IMR-90 (cell line): ENCODE results near the gene ACOT4. TPM values are rescaled to one million over a fixed set of nuclear protein-coding genes. Genes with fewer than 3 reads are reported as not detected.

Experiments
- ATAC-seq: fragments of 200-7000 bp; cut with Tn5 transposase; 2 replicates; pipeline ENCODE4 v1.9.1; 2020; ENCODE audit warnings: low read depth, mild to moderate bottlenecking, moderate library complexity
- BruUV-seq: library from RNA; stranded (reverse); fragments of 400-500 nt; replicated peaks from 2 replicates; lab custom pipeline; 2021; lab: Mats Ljungman, UMichigan
- CTCF ChIA-PET: fragments of 300-600 bp; formaldehyde crosslinking; extraction: SDS; loops from one replicate; lab custom pipeline; 2021; ENCODE audit warnings: antibody characterized with exemption; lab: Yijun Ruan, JAX
- POLR2A ChIA-PET: fragments of 300-600 bp; sonication (Branson Sonifier 250); formaldehyde crosslinking; loops from one replicate; lab custom pipeline; 2022; ENCODE audit warnings: antibody characterized with exemption; ENCODE audit not compliant: unreplicated experiment; lab: Charles Lee
- DNase-seq: peaks from one replicate; pipeline ENCODE4 v3.0.0; 2013
- H2AFZ ChIP-seq: replicated peaks from 2 replicates; pipeline ENCODE3; 2013; ENCODE audit warnings: low read length, mild to moderate bottlenecking; ENCODE audit not compliant: poor library complexity
- H2AK5ac ChIP-seq: 2 replicates; pipeline ENCODE4 v1.6.1; 2013; ENCODE audit warnings: low read depth, low read length, inconsistent platforms
- H2AK9ac ChIP-seq: replicated peaks from 2 replicates; pipeline ENCODE3; 2013; ENCODE audit warnings: mild to moderate bottlenecking, low read depth, low read length, moderate library complexity; ENCODE audit not compliant: poor library complexity
- H2BK120ac ChIP-seq: 2 replicates; pipeline ENCODE4 v1.6.1; 2013; ENCODE audit warnings: low read depth, low read length, inconsistent platforms
- H2BK15ac ChIP-seq: 3 replicates; pipeline ENCODE4 v1.6.1; 2013; ENCODE audit warnings: low read depth, low read length, inconsistent platforms
- H2BK20ac ChIP-seq: 2 replicates; pipeline ENCODE4 v1.6.1; 2013; ENCODE audit warnings: low read depth, mild to moderate bottlenecking, inconsistent platforms, low read length, moderate library complexity
- H2BK5ac ChIP-seq: 2 replicates; pipeline ENCODE4 v1.6.1; 2013; ENCODE audit warnings: mild to moderate bottlenecking, low read depth, low read length, inconsistent platforms; ENCODE audit not compliant: poor library complexity, severe bottlenecking
- H3K14ac ChIP-seq: replicated peaks from 2 replicates; pipeline ENCODE4 v1.6.1; 2013; ENCODE audit warnings: low read depth, low read length, inconsistent platforms
- H3K18ac ChIP-seq: 2 replicates; pipeline ENCODE4 v1.6.1; 2013; ENCODE audit warnings: low read depth, low read length, control low read depth
- H3K23ac ChIP-seq: 2 replicates; pipeline ENCODE4 v1.6.1; 2013; ENCODE audit warnings: low read depth, low read length, inconsistent platforms
- H3K27ac ChIP-seq: 2 replicates; pipeline ENCODE4 v1.5.1; 2013; ENCODE audit warnings: mild to moderate bottlenecking, control low read depth, low read length; ENCODE audit not compliant: insufficient read depth
- H3K27me3 ChIP-seq: 2 replicates; pipeline ENCODE4 v1.6.1; 2013; ENCODE audit warnings: low read length; ENCODE audit not compliant: control insufficient read depth, insufficient read depth
- H3K36me3 ChIP-seq: 2 replicates; pipeline ENCODE4 v1.6.1; 2013; ENCODE audit warnings: low read length, mixed read lengths; ENCODE audit not compliant: control insufficient read depth, insufficient read depth
- H3K4ac ChIP-seq: 2 replicates; pipeline ENCODE4 v1.6.1; 2013; ENCODE audit warnings: low read depth, low read length, inconsistent platforms
- H3K4me1 ChIP-seq: 2 replicates; pipeline ENCODE4 v1.6.1; 2013; ENCODE audit warnings: low read length, mixed read lengths; ENCODE audit not compliant: control insufficient read depth, insufficient read depth
- H3K4me2 ChIP-seq: 2 replicates; pipeline ENCODE4 v1.6.1; 2013; ENCODE audit warnings: low read depth, mild to moderate bottlenecking, control low read depth, low read length, moderate library complexity
- H3K4me3 ChIP-seq: 2 replicates; pipeline ENCODE4 v1.5.1; 2013; ENCODE audit warnings: low read depth, mild to moderate bottlenecking, control low read depth, low read length, moderate library complexity; ENCODE audit not compliant: insufficient read depth
- H3K56ac ChIP-seq: 2 replicates; pipeline ENCODE4 v1.6.1; 2013; ENCODE audit warnings: low read length, inconsistent platforms; ENCODE audit not compliant: insufficient read depth; ENCODE audit errors: extremely low read depth
- H3K79me1 ChIP-seq, 2 experiments: 2 replicates each; pipeline ENCODE4 v1.6.1; 2013; ENCODE audit warnings: low read length in 2 of 2, inconsistent platforms in 1 of 2, low read depth in 1 of 2
- H3K9ac ChIP-seq: 2 replicates; pipeline ENCODE4 v1.6.1; 2013; ENCODE audit warnings: low read depth, low read length, control low read depth
- H3K9me1 ChIP-seq: 2 replicates; pipeline ENCODE4 v1.6.1; 2013; ENCODE audit warnings: low read length, inconsistent platforms; ENCODE audit not compliant: insufficient read depth
- H3K9me3 ChIP-seq: 2 replicates; pipeline ENCODE4 v1.6.1; 2013; ENCODE audit warnings: low read length; ENCODE audit not compliant: control insufficient read depth, insufficient read depth
- H4K20me1 ChIP-seq: 2 replicates; pipeline ENCODE4 v1.6.1; 2013; ENCODE audit warnings: low read length, inconsistent platforms; ENCODE audit not compliant: insufficient read depth
- H4K5ac ChIP-seq: 2 replicates; pipeline ENCODE4 v1.6.1; 2013; ENCODE audit warnings: mild to moderate bottlenecking, low read depth, low read length, control low read depth
- H4K8ac ChIP-seq, 2 experiments: 2 replicates each; pipeline ENCODE4 v1.6.1; 2013; ENCODE audit warnings: low read depth in 2 of 2, low read length in 2 of 2, control low read depth in 1 of 2, inconsistent platforms in 1 of 2
- H4K91ac ChIP-seq: 2 replicates; pipeline ENCODE4 v1.6.1; 2013; ENCODE audit warnings: low read depth, low read length, inconsistent platforms; ENCODE audit not compliant: insufficient read depth
- BHLHE40 ChIP-seq: fragments of 150-350 bp; IDR thresholded peaks from 2 replicates; pipeline ENCODE4 v1.6.1; 2016; ENCODE audit warnings: mild to moderate bottlenecking, low read depth, low read length
- CTCF ChIP-seq: conservative IDR thresholded peaks from 2 replicates; pipeline ENCODE4 v1.5.1; 2012; ENCODE audit warnings: mild to moderate bottlenecking, low read depth, low read length, improper control_type of control experiment
- ELK1 ChIP-seq: fragments of 150-350 bp; IDR thresholded peaks from 2 replicates; pipeline ENCODE4 v1.6.1; 2016; ENCODE audit warnings: low read depth, mild to moderate bottlenecking, low read length, moderate library complexity, borderline replicate concordance
- FOS ChIP-seq: fragments of 150-350 bp; IDR thresholded peaks from 2 replicates; pipeline ENCODE4 v1.6.1; 2016; ENCODE audit warnings: low read depth, low read length
- MAZ ChIP-seq: IDR thresholded peaks from 2 replicates; pipeline ENCODE4 v1.6.1; 2012; ENCODE audit warnings: low read depth, mild to moderate bottlenecking, low read length, improper control_type of control experiment, moderate library complexity, borderline replicate concordance
- MXI1 ChIP-seq: IDR thresholded peaks from 2 replicates; pipeline ENCODE4 v1.6.1; 2012; ENCODE audit warnings: low read depth, mild to moderate bottlenecking, low read length, moderate library complexity, borderline replicate concordance
- NFE2L2 ChIP-seq: fragments of 150-350 bp; IDR thresholded peaks from 2 replicates; pipeline ENCODE4 v1.6.1; 2016; ENCODE audit warnings: low read depth, mild to moderate bottlenecking, low read length
- POLR2A ChIP-seq: IDR thresholded peaks from 2 replicates; pipeline ENCODE4 v1.6.1; 2012; ENCODE audit warnings: mild to moderate bottlenecking, low read depth, low read length
- RAD21 ChIP-seq: IDR thresholded peaks from 2 replicates; pipeline ENCODE4 v1.6.1; 2012; ENCODE audit warnings: low read length, improper control_type of control experiment
- RCOR1 ChIP-seq: IDR thresholded peaks from 2 replicates; pipeline ENCODE4 v1.6.1; 2012; ENCODE audit warnings: mild to moderate bottlenecking, low read length, improper control_type of control experiment; ENCODE audit not compliant: insufficient replicate concordance
- RFX5 ChIP-seq: IDR thresholded peaks from 2 replicates; pipeline ENCODE4 v1.8.0; 2012; ENCODE audit warnings: low read depth, mild to moderate bottlenecking, low read length, moderate library complexity
- SMC3 ChIP-seq: fragments of 150-350 bp; IDR thresholded peaks from 2 replicates; pipeline ENCODE4 v1.6.1; 2016; ENCODE audit warnings: low read depth, mild to moderate bottlenecking, antibody characterized with exemption, low read length, moderate library complexity
- WGBS, 2 experiments: methylation state at CpG; one replicate each; pipeline versions ENCODE4 v1.1.5 to v1.1.7; 2013; ENCODE audit warnings: missing lambda C conversion rate in 2 of 2; ENCODE audit not compliant: insufficient read length in 1 of 2; ENCODE audit errors: extremely low coverage in 2 of 2; 5-methylcytosine and 5-hydroxymethylcytosine counted together
- dilution Hi-C: fragments of 300-500 bp; cut with HindIII; formaldehyde crosslinking; loops from one replicate; pipeline ENCODE4 v1.14.3; 2018; ENCODE audit warnings: low sequenced_read_pairs; ENCODE audit not compliant: unreplicated experiment
- in situ Hi-C: fragments of 300-500 bp; cut with MboI; formaldehyde crosslinking; loops from 3 replicates; pipeline ENCODE4 v1.14.3; 2019; ENCODE audit warnings: low sequenced_read_pairs, inconsistent platforms, mixed read lengths
- intact Hi-C: fragments of 100-400 bp; cut with micrococcal nuclease; formaldehyde crosslinking; loops from 2 replicates; pipeline ENCODE4 v1.10.0; 2022
- polyA plus RNA-seq, 3 experiments: library from polyadenylated mRNA; depleted of rRNA; stranded (reverse); fragments of >200 nt; gene quantifications; 2 replicates each; pipeline ENCODE4 v1.2.3, GENCODE V29; 2012; ENCODE audit warnings: low replicate concordance in 1 of 3
- total RNA-seq: library from RNA; depleted of rRNA; stranded (reverse); fragments of >200 nt; gene quantifications from 2 replicates; pipeline ENCODE4 v1.2.3, GENCODE V29; 2012

The ACOT4 gene
- total and polyA plus RNA-seq, 2 of the 4 experiments (the other 2 are of a cell fraction) = 0.22 to 0.54 TPM

- BruUV-seq = no TSS peak
- H3K9me3 ChIP-seq = no peaks in the 10 kb centered on the region
- in situ Hi-C loops = no loop called here
Observed at GRCh38 chr14:73594491-73594890, 2.8 kb downstream of the ACOT4 start.

More at GRCh38 chr14:73594491-73594890, 2.8 kb downstream of the ACOT4 start:
- H3K27me3 ChIP-seq = peaks cover 12% of the 10 kb centered on the region
- ChIA-PET POLR2A (no interaction called here), CTCF (no interaction called here)
- H3K56ac ChIP-seq = no peak overlapping the region
- intact Hi-C loops (no loop called here), dilution Hi-C loops (no loop called here)
- WGBS, 2 experiments = no CpG with 5 or more reads among the region's 9 CpGs
- no peak overlapping the region for H3K27ac ChIP-seq
- no peak overlapping the region for H2BK5ac ChIP-seq
- H3K36me3 ChIP-seq = no peaks in the 10 kb centered on the region
- H4K5ac ChIP-seq = no peak overlapping the region
- H2BK120ac ChIP-seq = no peak overlapping the region
- H3K9ac ChIP-seq = no peak overlapping the region
- no peak overlapping the region for H2BK20ac ChIP-seq
- H2BK15ac ChIP-seq = no peak overlapping the region
- no peak overlapping the region for H3K4ac ChIP-seq
- no peak overlapping the region for H3K23ac ChIP-seq
- no peak overlapping the region for H3K4me3 ChIP-seq
- H3K4me1 ChIP-seq = no peaks in the 10 kb centered on the region
- ATAC-seq (no peak), DNase-seq (no peak)
- H2AFZ ChIP-seq = no peak overlapping the region
- no peaks in the 10 kb centered on the region for H3K9me1 ChIP-seq
- no peak overlapping the region for H3K14ac ChIP-seq
- no peak overlapping the region for H3K4me2 ChIP-seq
- H3K79me1 ChIP-seq = no peaks in the 10 kb centered on the region
- H4K20me1 ChIP-seq = no peaks in the 10 kb centered on the region
- H3K18ac ChIP-seq = no peak overlapping the region
- H2AK9ac ChIP-seq = no peak overlapping the region
- no peak overlapping the region for H4K91ac ChIP-seq
- no peak overlapping the region for H4K8ac ChIP-seq
- H2AK5ac ChIP-seq = no peak overlapping the region
- TF ChIP-seq FOS (no peak), MAZ (no peak), SMC3 (no peak), CTCF (no peak), RCOR1 (no peak), POLR2A (no peak), ELK1 (no peak), RAD21 (no peak), NFE2L2 (no peak), RFX5 (no peak), MXI1 (no peak), BHLHE40 (no peak)
